Calu3 (cell line): ENCODE results near the gene OGN. TPM values are rescaled to one million over a fixed set of nuclear protein-coding genes. Genes with fewer than 3 reads are reported as not detected.

Source experiments
- BruUV-seq: library from RNA; stranded (reverse); fragments of 400-500 nt; replicated peaks from 2 replicates; lab custom pipeline; 2021; lab: Mats Ljungman, UMichigan
- CTCF ChIA-PET: fragments of 300-600 bp; sonication (Branson Sonifier 250); formaldehyde crosslinking; loops from one replicate; lab custom pipeline; 2022; ENCODE audit warnings: antibody characterized with exemption; lab: Charles Lee
- DNase-seq: peaks from one replicate; pipeline ENCODE4 v3.0.0; 2022
- H3K27ac Mint-ChIP-seq: one replicate; pipeline ENCODE4 v1.8.0; 2022; ENCODE audit warnings: mixed read lengths; ENCODE audit not compliant: unreplicated experiment
- H3K27me3 Mint-ChIP-seq: one replicate; pipeline ENCODE4 v1.8.0; 2022; ENCODE audit warnings: mixed read lengths; ENCODE audit not compliant: unreplicated experiment
- H3K36me3 Mint-ChIP-seq: one replicate; pipeline ENCODE4 v1.8.0; 2022; ENCODE audit warnings: mild to moderate bottlenecking, moderate library complexity, mixed read lengths; ENCODE audit not compliant: insufficient read depth, unreplicated experiment
- H3K4me1 Mint-ChIP-seq: one replicate; pipeline ENCODE4 v1.8.0; 2022; ENCODE audit warnings: mild to moderate bottlenecking, low read depth, mixed read lengths; ENCODE audit not compliant: unreplicated experiment
- H3K4me3 Mint-ChIP-seq: one replicate; pipeline ENCODE4 v1.8.0; 2022; ENCODE audit warnings: mild to moderate bottlenecking, low read depth, moderate library complexity, mixed read lengths; ENCODE audit not compliant: unreplicated experiment
- H3K9me3 Mint-ChIP-seq: one replicate; pipeline ENCODE4 v1.8.0; 2022; ENCODE audit warnings: low read depth, mixed read lengths; ENCODE audit not compliant: unreplicated experiment
- intact Hi-C: fragments of 100-400 bp; cut with micrococcal nuclease; formaldehyde crosslinking; loops from one replicate; pipeline ENCODE4 v1.10.0; 2022; ENCODE audit not compliant: unreplicated experiment
- total RNA-seq: library from RNA; stranded (reverse); gene quantifications from 2 replicates; pipeline ENCODE4 v1.2.3, GENCODE V29; 2022
- TF ChIP-seq, protein P1 (sequence below): fragments of 200-600 bp; IDR thresholded peaks from one replicate; pipeline ENCODE4 v1.8.0; 2022; ENCODE audit warnings: antibody characterized with exemption; ENCODE audit not compliant: unreplicated experiment

OGN gene
- total RNA-seq, 1 experiment from 2014 or later = not detected

DNA sequence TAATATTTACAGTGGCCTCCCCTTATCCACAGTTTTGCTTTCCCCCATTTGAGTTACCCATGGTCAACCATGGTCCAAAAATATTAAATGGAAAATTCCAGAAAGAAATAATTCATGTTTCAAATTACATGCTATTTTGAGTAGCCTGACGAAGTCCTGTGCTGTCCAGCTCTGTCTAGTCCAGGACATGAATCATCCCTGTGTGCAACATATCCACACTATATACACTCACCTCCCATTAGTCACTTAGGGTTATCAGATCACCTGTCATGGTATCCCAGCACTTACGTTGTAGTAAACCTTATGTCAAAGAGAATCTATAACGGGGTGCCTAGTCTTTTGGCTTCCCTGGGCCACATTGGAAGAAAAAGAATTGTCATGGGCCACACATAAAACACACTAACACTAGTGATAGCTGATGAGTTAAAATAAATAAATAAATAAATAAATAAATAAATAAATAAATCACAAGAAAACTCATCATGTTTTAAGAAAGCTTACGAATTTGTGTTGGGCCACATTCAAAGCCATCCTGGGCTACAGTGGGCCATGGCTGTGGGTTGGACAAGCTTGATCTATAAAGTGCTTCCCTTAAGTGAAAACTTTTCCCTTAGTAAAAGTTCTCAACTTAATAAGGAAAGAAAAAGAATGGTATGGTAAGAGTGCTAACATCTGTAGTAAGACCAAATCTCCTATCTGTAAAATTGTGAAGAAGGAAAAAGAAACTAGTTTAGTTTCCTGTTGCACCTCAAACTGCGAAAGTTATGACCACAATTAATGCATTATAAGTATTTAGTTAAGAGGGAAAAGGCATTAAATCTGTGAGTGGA lies 35.8 kb upstream of the OGN start:
- BruUV-seq = no TSS peak
- Mint-ChIP-seq H3K27ac (no peak overlapping the region), H3K36me3 (no peaks in the 10 kb centered on the region), H3K9me3 (no peaks in the 10 kb centered on the region), H3K4me3 (no peak overlapping the region), H3K4me1 (no peaks in the 10 kb centered on the region), H3K27me3 (no peaks in the 10 kb centered on the region)
- intact Hi-C loops = loop anchor here (10.0 kb wide), 1 partner anchor 115 kb away; the partner anchor contains the start of genes CENPP and NOL8
- TF ChIP-seq, protein P1, sequence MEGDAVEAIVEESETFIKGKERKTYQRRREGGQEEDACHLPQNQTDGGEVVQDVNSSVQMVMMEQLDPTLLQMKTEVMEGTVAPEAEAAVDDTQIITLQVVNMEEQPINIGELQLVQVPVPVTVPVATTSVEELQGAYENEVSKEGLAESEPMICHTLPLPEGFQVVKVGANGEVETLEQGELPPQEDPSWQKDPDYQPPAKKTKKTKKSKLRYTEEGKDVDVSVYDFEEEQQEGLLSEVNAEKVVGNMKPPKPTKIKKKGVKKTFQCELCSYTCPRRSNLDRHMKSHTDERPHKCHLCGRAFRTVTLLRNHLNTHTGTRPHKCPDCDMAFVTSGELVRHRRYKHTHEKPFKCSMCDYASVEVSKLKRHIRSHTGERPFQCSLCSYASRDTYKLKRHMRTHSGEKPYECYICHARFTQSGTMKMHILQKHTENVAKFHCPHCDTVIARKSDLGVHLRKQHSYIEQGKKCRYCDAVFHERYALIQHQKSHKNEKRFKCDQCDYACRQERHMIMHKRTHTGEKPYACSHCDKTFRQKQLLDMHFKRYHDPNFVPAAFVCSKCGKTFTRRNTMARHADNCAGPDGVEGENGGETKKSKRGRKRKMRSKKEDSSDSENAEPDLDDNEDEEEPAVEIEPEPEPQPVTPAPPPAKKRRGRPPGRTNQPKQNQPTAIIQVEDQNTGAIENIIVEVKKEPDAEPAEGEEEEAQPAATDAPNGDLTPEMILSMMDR = no peak
- CTCF ChIA-PET = no interaction called here
- no peak for DNase-seq

GRCh38 chr9:92438900-92439526 lies 34.6 kb upstream of the OGN start:
- Mint-ChIP-seq H3K36me3 (no peaks in the 10 kb centered on the region), H3K4me1 (no peaks in the 10 kb centered on the region), H3K9me3 (no peaks in the 10 kb centered on the region), H3K27ac (no peak overlapping the region), H3K4me3 (no peak overlapping the region), H3K27me3 (no peaks in the 10 kb centered on the region)
- BruUV-seq = no TSS peak
- intact Hi-C loops = loop anchor here (10.0 kb wide), 1 partner anchor 114 kb away; the partner anchor contains the start of genes CENPP and NOL8
- TF ChIP-seq, protein P1 = no peak
- DNase-seq = no peak
- CTCF ChIA-PET = interaction anchor here (1.0 kb wide), 2 partner anchors 111 to 301 kb away, joined by 3 to 8 read pairs; no protein-coding TSS in a partner anchor

- Mint-ChIP-seq H3K4me1 (no peaks in the 10 kb centered on the region), H3K4me3 (no peak overlapping the region), H3K36me3 (no peaks in the 10 kb centered on the region), H3K27ac (no peak overlapping the region), H3K27me3 (no peaks in the 10 kb centered on the region), H3K9me3 (no peaks in the 10 kb centered on the region)
- CTCF ChIA-PET = no interaction called here
- intact Hi-C loops = loop anchor here (10.0 kb wide), 1 partner anchor 110 kb away; the partner anchor contains the start of genes CENPP and NOL8
- DNase-seq = no peak
- BruUV-seq = no TSS peak
- TF ChIP-seq, protein P1 = no peak
These were observed 30.9 kb upstream of the OGN start for GRCh38 chr9:92435263-92435662.

- BruUV-seq = no TSS peak
- CTCF ChIA-PET = no interaction called here
- H3K36me3 Mint-ChIP-seq = no peaks in the 10 kb centered on the region
- TF ChIP-seq, protein P1 = no peak
- no peaks in the 10 kb centered on the region for H3K27me3 Mint-ChIP-seq
- H3K4me3 Mint-ChIP-seq = no peak overlapping the region
- no peak overlapping the region for H3K27ac Mint-ChIP-seq
- intact Hi-C loops = loop anchor here (10.0 kb wide), 1 partner anchor 108 kb away; the partner anchor contains the start of genes CENPP and NOL8
- no peak for DNase-seq
- H3K9me3 Mint-ChIP-seq = no peaks in the 10 kb centered on the region
- no peaks in the 10 kb centered on the region for H3K4me1 Mint-ChIP-seq
These were observed 28.7 kb upstream of the OGN start for GRCh38 chr9:92432972-92433548.
